ENCODE data around the gene FAM110D. TPM values are rescaled to one million over a fixed set of nuclear protein-coding genes. Genes with fewer than 3 reads are reported as not detected.

FAM110D gene
- total RNA-seq, 1 experiment from 2014 or later, result 0.05 TPM

GRCh38 chr1:26122988-26123973 is 35.6 kb upstream of the FAM110D start:
- BruUV-seq (replicated peaks), result no TSS peak
- H3K9me3 ChIP-seq (ENCODE audit: control insufficient read depth, insufficient read depth, low read depth, low read length), result no peaks in the 10 kb centered on the region
- TF ChIP-seq, protein P1, sequence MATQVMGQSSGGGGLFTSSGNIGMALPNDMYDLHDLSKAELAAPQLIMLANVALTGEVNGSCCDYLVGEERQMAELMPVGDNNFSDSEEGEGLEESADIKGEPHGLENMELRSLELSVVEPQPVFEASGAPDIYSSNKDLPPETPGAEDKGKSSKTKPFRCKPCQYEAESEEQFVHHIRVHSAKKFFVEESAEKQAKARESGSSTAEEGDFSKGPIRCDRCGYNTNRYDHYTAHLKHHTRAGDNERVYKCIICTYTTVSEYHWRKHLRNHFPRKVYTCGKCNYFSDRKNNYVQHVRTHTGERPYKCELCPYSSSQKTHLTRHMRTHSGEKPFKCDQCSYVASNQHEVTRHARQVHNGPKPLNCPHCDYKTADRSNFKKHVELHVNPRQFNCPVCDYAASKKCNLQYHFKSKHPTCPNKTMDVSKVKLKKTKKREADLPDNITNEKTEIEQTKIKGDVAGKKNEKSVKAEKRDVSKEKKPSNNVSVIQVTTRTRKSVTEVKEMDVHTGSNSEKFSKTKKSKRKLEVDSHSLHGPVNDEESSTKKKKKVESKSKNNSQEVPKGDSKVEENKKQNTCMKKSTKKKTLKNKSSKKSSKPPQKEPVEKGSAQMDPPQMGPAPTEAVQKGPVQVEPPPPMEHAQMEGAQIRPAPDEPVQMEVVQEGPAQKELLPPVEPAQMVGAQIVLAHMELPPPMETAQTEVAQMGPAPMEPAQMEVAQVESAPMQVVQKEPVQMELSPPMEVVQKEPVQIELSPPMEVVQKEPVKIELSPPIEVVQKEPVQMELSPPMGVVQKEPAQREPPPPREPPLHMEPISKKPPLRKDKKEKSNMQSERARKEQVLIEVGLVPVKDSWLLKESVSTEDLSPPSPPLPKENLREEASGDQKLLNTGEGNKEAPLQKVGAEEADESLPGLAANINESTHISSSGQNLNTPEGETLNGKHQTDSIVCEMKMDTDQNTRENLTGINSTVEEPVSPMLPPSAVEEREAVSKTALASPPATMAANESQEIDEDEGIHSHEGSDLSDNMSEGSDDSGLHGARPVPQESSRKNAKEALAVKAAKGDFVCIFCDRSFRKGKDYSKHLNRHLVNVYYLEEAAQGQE (IDR thresholded peaks at IDR 0.05; ENCODE audit: insufficient read depth in 1 of 2, low read depth in 2 of 2, low read length in 1 of 2), result no peak
- TF ChIP-seq SIN3A (IDR thresholded peaks at IDR 0.05; ENCODE audit: borderline replicate concordance, insufficient read depth, low read depth, low read length) (no peak), CTCF (IDR thresholded peaks at IDR 0.05) (no peak), POLR2AphosphoS5 (IDR thresholded peaks at IDR 0.05; ENCODE audit: low read depth, low read length) (no peak), TCF7L2 (IDR thresholded peaks at IDR 0.05; ENCODE audit: low read depth, low read length) (no peak)
- peak; percentile 86 for ATAC-seq
- in situ Hi-C loops (cut with HindIII; ENCODE audit: low pct_unique_long_range_greater_than_20kb, low sequenced_read_pairs) (no loop called here), intact Hi-C loops (cut with micrococcal nuclease; ENCODE audit: unreplicated experiment) (no loop called here)
- peaks cover 36% of the 10 kb centered on the region for H3K4me1 ChIP-seq (ENCODE audit: control insufficient read depth, insufficient read depth, low read length)
- H3K27me3 ChIP-seq (ENCODE audit: control insufficient read depth, insufficient read depth, low read length), result no peaks in the 10 kb centered on the region
- no peaks in the 10 kb centered on the region for H3K36me3 ChIP-seq (ENCODE audit: control insufficient read depth, insufficient read depth, low read length)
- POLR2A ChIA-PET, result interaction anchor here (0.5 to 0.6 kb wide), 4 partner anchors 20 to 254 kb away, joined by 3 to 6 read pairs (median 4); no protein-coding TSS in a partner anchor
- peak; percentile 93 for DNase-seq (ENCODE audit: low read depth, low spot score)
- no peak overlapping the region for H3K4me3 ChIP-seq (ENCODE audit: low read depth in 2 of 2, low read length in 2 of 2)
- CTCF ChIA-PET, result interaction anchor here (0.6 to 1.6 kb wide), 3 partner anchors 7 to 142 kb away, joined by 3 to 6 read pairs (median 3); no protein-coding TSS in a partner anchor
- H3K27ac ChIP-seq (ENCODE audit: low read length), result peak overlapping the region; percentile 79

DNA sequence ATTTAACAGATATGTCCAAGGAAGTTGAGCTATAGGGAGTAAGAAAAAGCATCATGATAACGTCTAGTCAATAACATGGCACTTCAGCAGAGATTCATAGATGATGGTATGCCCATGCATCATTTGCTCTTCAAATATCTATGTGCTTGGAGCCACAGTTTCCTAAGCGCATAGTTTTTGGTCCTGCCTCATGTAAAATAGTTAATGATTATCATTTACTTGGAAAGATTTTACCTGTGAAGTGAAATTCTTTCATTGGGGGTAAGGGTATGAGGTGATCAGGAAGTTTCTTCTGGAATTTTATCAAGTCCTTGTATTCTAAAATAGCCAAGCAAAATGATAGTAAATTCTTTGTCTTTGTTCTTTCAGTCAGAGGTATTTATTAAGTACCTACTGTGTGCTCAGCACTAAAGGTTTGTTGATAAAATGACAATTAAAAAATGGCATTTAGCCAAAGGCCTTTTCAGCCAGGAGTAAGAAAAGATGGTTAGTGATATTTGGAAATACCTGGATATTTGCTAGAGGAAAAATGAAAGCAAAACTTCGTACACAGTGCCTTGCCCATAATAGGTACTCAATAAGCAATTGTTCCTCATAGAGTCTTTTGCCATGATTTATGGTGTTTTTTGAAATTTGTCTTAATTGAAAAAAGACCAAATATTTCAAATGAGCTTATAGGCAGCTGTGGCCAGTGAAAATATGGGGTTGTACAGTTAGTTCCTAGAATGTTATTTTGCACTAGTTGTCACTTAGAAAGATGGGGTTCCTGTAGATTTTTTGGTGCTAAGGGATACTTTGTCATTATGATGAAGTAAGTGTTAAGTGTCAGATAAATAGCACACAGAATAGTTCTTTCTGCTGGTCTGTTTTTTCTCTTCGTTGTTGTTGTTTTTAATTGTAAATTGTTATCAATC is 34.2 kb upstream of the FAM110D start:
- H3K4me1 ChIP-seq (ENCODE audit: control insufficient read depth, insufficient read depth, low read length), result peaks cover 36% of the 10 kb centered on the region
- BruUV-seq (replicated peaks), result TSS peak; percentile 31
- POLR2A ChIA-PET, result interaction anchor here (0.7 kb wide), 1 partner anchor 15 kb away, joined by 3 read pairs; no protein-coding TSS in a partner anchor

More for the DNA sequence above, 34.2 kb upstream of the FAM110D start:
- ATAC-seq, result no peak
- Histone ChIP-seq H3K36me3 (ENCODE audit: control insufficient read depth, insufficient read depth, low read length) (no peaks in the 10 kb centered on the region), H3K9me3 (ENCODE audit: control insufficient read depth, insufficient read depth, low read depth, low read length) (no peaks in the 10 kb centered on the region), H3K27me3 (ENCODE audit: control insufficient read depth, insufficient read depth, low read length) (no peaks in the 10 kb centered on the region), H3K27ac (ENCODE audit: low read length) (peak overlapping the region; percentile 54), H3K4me3 (ENCODE audit: low read depth in 2 of 2, low read length in 2 of 2) (no peak overlapping the region)
- no peak for TF ChIP-seq CTCF (IDR thresholded peaks at IDR 0.05)
- TF ChIP-seq, protein P1 (IDR thresholded peaks at IDR 0.05; ENCODE audit: insufficient read depth in 1 of 2, low read depth in 2 of 2, low read length in 1 of 2), result no peak
- TF ChIP-seq POLR2AphosphoS5 (IDR thresholded peaks at IDR 0.05; ENCODE audit: low read depth, low read length), result no peak
- CTCF ChIA-PET, result no interaction called here
- intact Hi-C loops (cut with micrococcal nuclease; ENCODE audit: unreplicated experiment), result no loop called here
- in situ Hi-C loops (cut with HindIII; ENCODE audit: low pct_unique_long_range_greater_than_20kb, low sequenced_read_pairs), result no loop called here
- DNase-seq (ENCODE audit: low read depth, low spot score), result no peak

All from Panc1 (cell line).